ENCODE results near the gene PTPRCAP.

DNA sequence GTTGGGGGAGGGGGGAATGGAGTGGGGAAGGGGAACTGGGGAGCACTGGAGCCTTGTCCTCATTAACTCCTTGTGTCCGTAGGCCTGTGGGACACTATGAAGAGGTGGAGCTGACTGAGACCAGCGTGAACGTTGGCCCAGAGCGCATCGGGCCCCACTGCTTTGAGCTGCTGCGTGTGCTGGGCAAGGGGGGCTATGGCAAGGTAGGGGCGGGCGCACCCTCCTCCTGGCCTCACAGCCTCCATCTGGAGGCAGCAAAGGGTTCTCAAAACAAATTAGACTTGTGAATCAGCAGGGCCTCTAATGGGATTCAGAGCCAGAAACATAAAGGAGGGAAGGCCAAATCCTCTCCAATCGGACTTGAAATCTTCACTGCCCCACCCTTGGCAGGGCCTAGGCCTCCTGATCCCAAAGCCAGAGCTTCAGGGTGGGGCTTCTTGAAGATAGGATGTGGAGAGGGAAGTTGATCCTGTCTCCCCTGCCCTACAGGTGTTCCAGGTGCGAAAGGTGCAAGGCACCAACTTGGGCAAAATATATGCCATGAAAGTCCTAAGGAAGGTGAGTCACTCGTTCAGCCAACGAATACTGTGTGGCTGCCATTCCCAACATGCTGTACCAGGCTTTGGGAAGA is 8.3 kb downstream of the PTPRCAP start:
- TF ChIP-seq, protein P1, sequence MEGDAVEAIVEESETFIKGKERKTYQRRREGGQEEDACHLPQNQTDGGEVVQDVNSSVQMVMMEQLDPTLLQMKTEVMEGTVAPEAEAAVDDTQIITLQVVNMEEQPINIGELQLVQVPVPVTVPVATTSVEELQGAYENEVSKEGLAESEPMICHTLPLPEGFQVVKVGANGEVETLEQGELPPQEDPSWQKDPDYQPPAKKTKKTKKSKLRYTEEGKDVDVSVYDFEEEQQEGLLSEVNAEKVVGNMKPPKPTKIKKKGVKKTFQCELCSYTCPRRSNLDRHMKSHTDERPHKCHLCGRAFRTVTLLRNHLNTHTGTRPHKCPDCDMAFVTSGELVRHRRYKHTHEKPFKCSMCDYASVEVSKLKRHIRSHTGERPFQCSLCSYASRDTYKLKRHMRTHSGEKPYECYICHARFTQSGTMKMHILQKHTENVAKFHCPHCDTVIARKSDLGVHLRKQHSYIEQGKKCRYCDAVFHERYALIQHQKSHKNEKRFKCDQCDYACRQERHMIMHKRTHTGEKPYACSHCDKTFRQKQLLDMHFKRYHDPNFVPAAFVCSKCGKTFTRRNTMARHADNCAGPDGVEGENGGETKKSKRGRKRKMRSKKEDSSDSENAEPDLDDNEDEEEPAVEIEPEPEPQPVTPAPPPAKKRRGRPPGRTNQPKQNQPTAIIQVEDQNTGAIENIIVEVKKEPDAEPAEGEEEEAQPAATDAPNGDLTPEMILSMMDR (optimal IDR thresholded peaks at IDR 0.05 in 1 of 3, IDR thresholded peaks at IDR 0.05 in 1 of 3, conservative IDR thresholded peaks at IDR 0.05 in 1 of 3; ENCODE audit: extremely low read depth in 1 of 3, insufficient read depth in 2 of 3, low read length in 3 of 3) = no peak
- TF ChIP-seq EZH2 (IDR thresholded peaks at IDR 0.05; ENCODE audit: low read length) = no peak

All from keratinocyte (primary cell).